K562 (cell line): ENCODE results near the gene TYW1. TPM values are rescaled to one million over a fixed set of nuclear protein-coding genes. Genes with fewer than 3 reads are reported as not detected.

Experiments
- AFF4 ChIP-seq: sonication (generic); formaldehyde crosslinking; IDR thresholded peaks from 2 replicates; pipeline ENCODE4 v1.8.0; 2023; ENCODE audit warnings: mild to moderate bottlenecking, missing genetic modification reagents
- CXXC5 ChIP-seq: fragments of 250-450 bp; sonication (Bioruptor Pico); IDR thresholded peaks from 2 replicates; pipeline ENCODE4 v1.8.0; 2022; ENCODE audit warnings: inconsistent platforms, mild to moderate bottlenecking, moderate library complexity
- DLX4 ChIP-seq: fragments of 250-450 bp; sonication (Bioruptor Pico); IDR thresholded peaks from 2 replicates; pipeline ENCODE4 v1.6.1; 2021; ENCODE audit warnings: mild to moderate bottlenecking
- ETV1 ChIP-seq: fragments of 450-650 bp; conservative IDR thresholded peaks from 2 replicates; pipeline ENCODE4 v1.6.1; 2016; ENCODE audit warnings: missing genetic modification characterization, control low read depth, low read depth, missing compliant biosample characterization
- EWSR1 ChIP-seq: fragments of 450-650 bp; IDR thresholded peaks from 2 replicates; pipeline ENCODE4 v1.6.1; 2018; ENCODE audit warnings: borderline replicate concordance, mild to moderate bottlenecking, low read depth, moderate library complexity; ENCODE audit not compliant: partially characterized antibody
- GTF2E2 ChIP-seq: fragments of 200-800 bp; sonication (Bioruptor generic); IDR thresholded peaks from 2 replicates; pipeline ENCODE4 v1.6.1; 2016; ENCODE audit warnings: missing genetic modification characterization, missing compliant biosample characterization
- HDAC2 ChIP-seq: fragments of 450-650 bp; IDR thresholded peaks from 2 replicates; pipeline ENCODE4 v1.6.1; 2016; ENCODE audit warnings: mild to moderate bottlenecking
- HNRNPK ChIP-seq: fragments of 200-400 bp; formaldehyde crosslinking; IDR thresholded peaks from one replicate; pipeline ENCODE4 v1.6.1; 2018; ENCODE audit warnings: mild to moderate bottlenecking, low read depth, low read length; ENCODE audit not compliant: poor library complexity, severe bottlenecking
- HNRNPL ChIP-seq: fragments of 200-400 bp; formaldehyde crosslinking; IDR thresholded peaks from 2 replicates; pipeline ENCODE4 v1.6.1; 2017; ENCODE audit warnings: low read depth, mild to moderate bottlenecking, low read length
- LEF1 ChIP-seq: fragments of 450-650 bp; IDR thresholded peaks from 2 replicates; pipeline ENCODE4 v1.6.1; 2016; ENCODE audit warnings: mild to moderate bottlenecking
- MBD2 ChIP-seq: sonication (generic); IDR thresholded peaks from 2 replicates; pipeline ENCODE4 v1.6.1; 2016; ENCODE audit warnings: low read depth, borderline replicate concordance
- MXI1 ChIP-seq: IDR thresholded peaks from 2 replicates; pipeline ENCODE4 v1.6.1; 2011; ENCODE audit warnings: low read depth, mild to moderate bottlenecking, improper control_type of control experiment, low read length
- SMARCE1 ChIP-seq: fragments of 450-650 bp; IDR thresholded peaks from 2 replicates; pipeline ENCODE4 v1.7.1; 2016; ENCODE audit warnings: mild to moderate bottlenecking
- THAP7 ChIP-seq: fragments of 250-450 bp; sonication (Bioruptor Pico); IDR thresholded peaks from 2 replicates; pipeline ENCODE4 v1.5.0; 2021
- TRIM28 ChIP-seq: fragments of 450-650 bp; IDR thresholded peaks from 2 replicates; pipeline ENCODE4 v1.6.1; 2017
- ZBTB17 ChIP-seq: fragments of 450-650 bp; formaldehyde crosslinking; IDR thresholded peaks from 2 replicates; pipeline ENCODE4 v1.4.0; 2020; ENCODE audit warnings: mild to moderate bottlenecking
- ZBTB2 ChIP-seq: fragments of 450-650 bp; IDR thresholded peaks from 2 replicates; pipeline ENCODE4 v1.6.1; 2016; ENCODE audit warnings: antibody characterized with exemption
- ZBTB43 ChIP-seq: sonication (generic); formaldehyde crosslinking; IDR thresholded peaks from 2 replicates; pipeline ENCODE4 v1.8.0; 2023; ENCODE audit warnings: mild to moderate bottlenecking, missing genetic modification reagents
- ZC3H8 ChIP-seq: fragments of 450-650 bp; IDR thresholded peaks from 2 replicates; pipeline ENCODE4 v1.6.1; 2017
- ZNF134 ChIP-seq: fragments of 250-450 bp; sonication (Bioruptor Pico); conservative IDR thresholded peaks from 2 replicates; pipeline ENCODE4 v1.4.0; 2020
- ZNF282 ChIP-seq: sonication (generic); formaldehyde crosslinking; IDR thresholded peaks from 2 replicates; pipeline ENCODE4 v1.8.1; 2023; ENCODE audit warnings: missing genetic modification reagents
- ZNF589 ChIP-seq: fragments of 200-800 bp; sonication (Bioruptor generic); IDR thresholded peaks from 2 replicates; pipeline ENCODE4 v1.6.1; 2016; ENCODE audit warnings: low read depth, missing genetic modification characterization, missing compliant biosample characterization
- ZZZ3 ChIP-seq: fragments of 450-650 bp; IDR thresholded peaks from 2 replicates; pipeline ENCODE4 v1.6.1; 2016; ENCODE audit warnings: antibody characterized with exemption, mild to moderate bottlenecking, moderate library complexity
- polyA plus RNA-seq, 8 experiments: library from polyadenylated mRNA; depleted of rRNA in 4 of 8; stranded (reverse) in 5 of 8; unstranded in 3 of 8; fragments of >200 nt; fragmentation: Nextera tagmentation in 2 of 8; fragmentation: Illumina TruSeq in 1 of 8; extraction: Ambion mirVana in 2 of 8; extraction: Trizol in 1 of 8; gene quantifications; 2 replicates each; pipeline versions ENCODE4 v1.2.1 to v1.2.3, GENCODE V29; 2011 to 2014; ENCODE audit warnings: inconsistent platforms in 1 of 8, missing spikeins in 1 of 8
- total RNA-seq, 7 experiments: library from RNA; depleted of rRNA in 6 of 7; stranded (reverse); fragments of >200 nt in 6 of 7; fragmentation: Illumina TruSeq in 2 of 7; extraction: Trizol in 2 of 7; gene quantifications; 2 replicates each; pipeline versions ENCODE4 v1.2.1 to v1.2.3, GENCODE V29; 2011 to 2021; ENCODE audit warnings: low replicate concordance in 1 of 7

The TYW1 gene
- total and polyA plus RNA-seq, 9 of the 15 experiments (the other 6 are each of a cell fraction or from before 2014, with no cell fraction given) = 17.4 to 32.0 (median 26.2) TPM

GRCh38 chr7:67100956-67101361 is 104.3 kb downstream of the TYW1 start (continued):
- TF ChIP-seq AFF4 (CRISPR knock-in tag) (no peak), TRIM28 (no peak), ZBTB2 (0 out of 2 replicates have a peak, but pooled peaks have one; percentile 45), LEF1 (no peak), EWSR1 (no peak), THAP7 (CRISPR knock-in tag) (no peak), ZNF134 (CRISPR knock-in tag) (no peak), ETV1 (no peak), ZNF589 (CRISPR knock-in tag) (no peak), ZC3H8 (no peak), ZZZ3 (no peak), ZNF282 (CRISPR knock-in tag) (no peak), SMARCE1 (peak; percentile 66), CXXC5 (peak; percentile 12; the same call in 1 of the 2 replicates), DLX4 (no peak), GTF2E2 (tag) (no peak), ZBTB17 (CRISPR knock-in tag) (no peak), MBD2 (0 out of 2 replicates have a peak, but pooled peaks have one; percentile 18), MXI1 (no peak), HDAC2 (0 out of 2 replicates have a peak, but pooled peaks have one; percentile 20), HNRNPL (no peak), HNRNPK (no peak), ZBTB43 (CRISPR knock-in tag) (no peak)
